Activated naive CD8-positive, alpha-beta T cell treated with anti-CD3 and anti-CD28 coated beads, Interleukin-2, amount 50 U/mL, for 16 hours (primary cell): ENCODE measurements around the gene TIAM2.

Source experiments
- DNase-seq: peaks from one replicate; pipeline ENCODE4 v3.0.0-alpha.2; 2020; ENCODE audit warnings: low read depth, low spot score

The TIAM2 gene

DNA sequence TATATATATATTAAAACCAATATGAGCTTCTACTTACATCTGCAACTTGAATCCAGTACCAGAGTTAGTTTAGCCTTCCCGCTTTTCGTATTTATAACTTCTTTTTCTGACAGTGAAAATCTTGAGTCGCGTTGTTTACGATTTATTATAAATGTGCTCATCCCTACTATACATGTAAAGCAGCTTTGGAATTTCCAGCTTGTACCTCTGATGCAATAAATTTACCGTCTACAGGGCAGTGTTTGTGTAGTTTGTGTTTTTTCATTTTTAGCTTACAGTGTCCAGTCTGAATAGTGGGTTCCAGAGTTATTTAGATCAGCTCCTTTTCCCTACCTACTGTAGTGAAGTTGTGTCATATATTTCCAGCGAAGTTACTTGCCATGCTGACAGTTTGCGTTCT lies 66.3 kb downstream of the TIAM2 start:
- DNase-seq: no peak

DNA sequence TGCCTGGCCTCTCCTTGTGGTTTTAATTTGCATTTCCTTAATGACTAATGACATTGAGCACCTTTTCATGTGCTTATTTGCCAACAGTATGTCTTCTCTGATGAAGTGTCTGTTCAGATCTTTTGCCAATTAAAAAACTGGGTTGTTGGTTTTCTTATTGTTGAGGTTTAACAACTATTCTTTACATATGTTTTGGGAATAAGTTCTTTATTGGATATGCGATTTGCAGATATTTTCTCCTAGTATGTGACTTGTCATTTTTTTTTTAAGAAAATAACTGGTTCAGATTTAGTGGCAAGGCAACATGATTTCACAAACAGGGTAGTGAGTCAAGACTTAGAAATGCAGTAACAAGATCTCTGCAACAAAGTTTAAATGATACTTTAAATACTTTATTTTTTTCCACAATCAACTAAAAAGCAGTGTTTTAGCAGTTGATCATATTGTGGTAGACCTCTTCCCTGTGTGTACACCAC lies 67.8 kb downstream of the TIAM2 start:
- no peak for DNase-seq

DNA sequence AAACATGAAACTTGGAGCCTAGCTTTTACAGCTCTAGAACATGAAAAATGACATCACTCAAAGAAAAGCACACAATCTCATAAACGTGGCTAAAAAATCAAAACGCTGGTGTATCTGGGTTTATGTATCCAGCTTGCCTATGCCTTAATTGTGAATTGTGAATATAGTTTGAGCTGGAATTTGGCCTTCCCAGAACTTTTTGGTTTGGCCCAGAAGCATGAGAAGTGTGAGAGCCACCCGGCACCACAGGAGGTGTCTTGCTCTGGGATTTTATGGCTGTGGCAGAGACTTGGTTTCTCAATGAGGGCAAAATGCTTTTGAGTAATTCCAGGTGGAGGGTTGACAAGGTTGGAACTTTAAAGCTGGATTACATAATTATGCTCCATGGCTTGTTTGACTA lies 69.2 kb downstream of the TIAM2 start:
- DNase-seq: no peak

DNA sequence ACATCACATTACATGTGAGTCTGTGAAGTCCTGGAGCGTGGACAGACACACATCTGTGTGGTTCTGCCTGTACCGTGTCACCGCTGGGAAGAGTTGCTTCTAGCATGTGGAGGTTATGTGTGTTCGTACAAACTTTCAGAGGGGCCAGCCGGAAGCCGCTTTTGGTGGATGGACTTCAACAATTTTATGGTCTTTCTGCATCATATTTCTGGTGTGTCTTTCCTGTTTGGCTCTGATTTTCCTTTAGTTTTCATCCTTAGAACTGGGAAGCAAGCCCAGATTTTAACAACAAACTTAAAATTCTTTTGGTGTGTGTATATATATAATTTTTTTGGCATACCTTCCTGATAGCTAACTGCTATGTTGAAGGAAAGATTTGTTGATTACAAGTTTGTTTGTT lies 71.2 kb downstream of the TIAM2 start:
- DNase-seq: no peak

DNA sequence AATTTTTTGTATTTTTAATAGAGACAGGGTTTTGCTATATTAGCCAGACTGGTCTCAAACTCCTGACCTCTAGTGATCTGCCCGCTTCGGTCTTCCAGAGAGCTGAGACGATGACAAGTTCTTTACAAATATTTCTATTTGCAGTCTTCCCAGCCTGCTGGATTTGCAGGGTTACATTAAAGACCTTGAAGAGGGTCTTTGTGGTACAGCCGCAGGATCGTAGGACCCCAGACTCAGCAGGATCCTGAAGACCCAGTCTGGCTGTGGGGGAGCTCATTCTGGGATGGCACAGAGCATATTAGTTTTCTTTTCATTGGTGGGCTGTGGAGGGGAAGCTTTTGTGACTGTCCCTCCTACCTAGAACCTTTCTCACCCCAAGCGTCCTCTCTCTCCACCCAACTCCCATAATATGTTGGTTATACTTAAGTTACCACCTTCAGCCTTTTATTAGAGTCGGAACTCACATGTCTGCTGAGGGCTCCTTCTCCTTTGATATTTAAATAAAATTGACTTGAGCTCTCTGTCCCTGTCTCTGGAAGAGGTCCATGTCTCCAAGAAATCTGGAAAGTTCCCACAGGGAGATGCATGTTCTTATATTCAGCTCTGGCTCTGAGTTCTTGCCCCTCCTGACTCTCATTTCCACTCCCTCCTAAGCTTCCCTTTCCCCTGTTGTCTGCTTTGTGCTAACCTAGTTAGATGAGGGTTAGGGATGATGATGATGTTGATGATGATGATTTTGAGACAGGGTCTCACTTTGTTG lies 72.0 kb downstream of the TIAM2 start:
- DNase-seq: no peak

DNA sequence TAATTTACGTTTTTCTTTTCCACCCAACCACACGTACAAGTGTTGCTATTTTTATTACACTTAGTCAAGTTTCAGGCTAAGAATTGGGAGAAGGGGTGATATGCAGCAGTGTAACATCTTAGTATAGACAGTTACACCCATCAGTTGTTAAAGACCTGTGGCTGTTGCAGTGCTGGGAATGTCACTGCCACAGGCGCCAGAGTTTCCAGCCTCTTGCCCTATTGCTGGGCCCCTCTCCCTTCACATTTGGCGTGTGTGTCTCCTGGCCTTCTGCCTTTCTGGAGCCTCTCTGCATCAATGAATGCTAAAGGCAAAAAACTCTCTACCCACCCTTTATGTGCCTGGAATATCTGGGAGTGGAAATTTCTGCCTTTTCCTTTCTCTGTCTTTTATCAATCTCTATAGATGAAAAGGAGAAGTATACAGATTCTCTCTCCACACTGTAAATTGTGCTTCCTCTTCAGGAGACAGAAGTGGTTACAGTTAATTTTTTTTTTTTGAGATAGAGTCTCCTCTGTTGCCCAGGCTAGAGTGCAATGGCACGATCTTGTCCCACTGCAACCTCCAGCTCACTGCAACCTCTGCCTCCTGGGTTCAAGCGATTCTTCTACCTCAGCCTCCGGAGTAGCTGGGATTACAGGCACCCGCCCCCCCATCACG lies 73.0 kb downstream of the TIAM2 start:
- no peak for DNase-seq

DNA sequence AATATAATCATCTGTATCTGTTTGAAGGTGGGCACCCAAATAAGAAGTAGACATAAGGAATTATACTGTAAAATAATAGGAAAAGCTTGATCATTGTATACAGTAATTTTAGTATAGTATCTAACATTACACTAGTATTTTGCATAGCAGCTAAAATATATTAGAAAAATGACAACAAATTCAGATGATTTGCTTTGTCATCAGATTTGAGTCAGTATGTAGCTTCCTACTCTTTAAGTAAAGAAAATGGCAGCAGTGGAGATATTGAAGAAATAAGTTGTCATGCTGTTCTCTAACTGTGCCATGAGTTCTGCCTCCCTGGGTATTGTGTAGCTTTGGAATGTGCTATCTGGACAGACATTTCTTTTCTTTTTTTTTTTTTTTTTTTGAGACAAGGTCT lies 74.4 kb downstream of the TIAM2 start:
- DNase-seq: no peak

DNA sequence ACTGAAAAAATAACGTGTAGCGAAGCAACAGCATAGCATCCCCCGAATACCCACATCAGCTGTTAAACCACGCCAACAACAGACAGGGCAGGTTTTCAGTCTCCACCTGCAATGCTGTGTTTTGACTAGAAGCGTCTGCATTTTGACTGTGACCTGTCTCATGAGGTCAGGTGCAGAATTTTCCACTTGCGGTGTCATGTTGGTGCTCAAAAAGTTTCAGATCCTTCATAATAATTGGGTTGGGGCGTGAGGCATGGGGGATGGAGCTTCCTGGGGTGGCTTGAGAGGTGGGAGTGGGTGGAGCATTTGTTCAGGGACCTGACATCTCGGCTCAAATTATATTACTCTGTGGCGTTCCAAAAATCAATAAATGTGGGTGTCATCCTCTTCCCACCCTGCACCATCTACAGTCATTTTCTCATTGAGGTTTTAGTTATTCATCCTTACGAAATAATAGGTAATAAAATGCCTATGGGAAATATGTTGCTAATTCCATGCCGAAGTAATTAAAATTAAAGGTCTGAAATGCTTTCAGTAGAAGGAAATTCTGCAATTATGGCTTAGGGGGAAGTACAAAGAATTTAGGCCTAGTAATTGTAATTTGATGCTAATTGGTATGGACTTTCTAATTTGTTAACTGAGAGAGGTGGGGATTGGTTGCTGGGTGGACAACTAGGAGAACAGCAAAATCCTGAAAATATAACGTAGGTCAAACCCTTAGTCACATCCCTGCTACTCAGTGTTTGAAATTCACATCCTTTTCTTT lies 81.0 kb downstream of the TIAM2 start:
- DNase-seq: no peak

DNA sequence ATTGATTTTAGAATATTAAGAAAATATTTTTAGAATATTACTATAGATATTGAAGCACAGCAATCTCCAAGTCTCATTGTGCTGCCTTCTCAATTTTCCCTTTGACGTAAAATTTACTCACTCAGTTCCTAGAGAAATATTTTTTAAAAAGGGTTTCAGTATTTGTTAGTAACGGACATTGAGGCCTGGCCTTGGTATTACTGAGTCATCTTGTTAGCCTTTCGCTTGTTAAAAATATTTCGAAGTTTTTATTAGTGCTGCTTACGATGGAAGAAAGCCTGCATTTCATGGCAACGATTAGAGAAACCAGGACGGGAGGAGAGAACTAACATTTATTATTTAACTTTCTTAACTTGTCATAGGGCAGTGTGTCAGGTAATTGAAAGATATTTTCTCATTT lies 82.2 kb downstream of the TIAM2 start:
- DNase-seq: no peak

DNA sequence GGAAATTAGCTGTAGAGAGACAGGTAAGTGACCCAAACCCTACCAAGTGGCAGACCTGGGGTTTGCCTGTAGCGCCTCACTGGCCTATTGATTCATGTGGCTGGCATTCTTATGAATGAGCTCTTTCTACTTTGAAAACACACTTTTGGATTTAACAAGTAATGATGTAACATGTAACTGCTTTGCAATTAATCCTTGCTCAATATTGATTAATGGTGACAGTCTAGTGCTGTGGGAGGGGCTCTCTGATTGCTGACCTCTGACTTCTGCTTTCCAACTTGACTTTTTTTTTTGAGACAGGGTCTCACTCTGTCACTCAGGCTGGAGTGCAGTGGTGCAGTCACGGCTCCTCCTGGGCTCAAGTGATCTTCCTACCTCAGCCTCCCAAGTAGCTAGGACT lies 82.7 kb downstream of the TIAM2 start:
- DNase-seq: no peak

DNA sequence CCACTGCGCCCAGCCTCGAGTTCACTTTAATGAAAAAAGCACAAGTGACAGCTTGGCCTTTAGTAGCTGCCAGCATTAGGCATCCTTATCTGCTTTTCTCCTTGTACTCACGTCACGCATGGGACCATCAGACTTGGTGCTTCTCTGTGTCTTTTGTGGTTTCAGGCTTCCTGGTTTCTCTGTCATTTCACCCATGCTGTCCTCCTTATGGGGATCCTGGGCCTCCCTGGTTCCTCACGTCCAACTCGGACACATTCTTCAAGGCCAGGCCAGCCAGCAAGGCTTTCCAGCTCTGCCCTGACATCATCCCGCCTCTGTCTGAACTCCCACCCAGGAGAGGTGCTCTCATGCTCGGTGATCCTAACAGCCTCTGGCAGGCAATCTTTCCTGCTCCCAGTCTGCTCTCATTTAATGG lies 83.2 kb downstream of the TIAM2 start:
- DNase-seq: no peak

DNA sequence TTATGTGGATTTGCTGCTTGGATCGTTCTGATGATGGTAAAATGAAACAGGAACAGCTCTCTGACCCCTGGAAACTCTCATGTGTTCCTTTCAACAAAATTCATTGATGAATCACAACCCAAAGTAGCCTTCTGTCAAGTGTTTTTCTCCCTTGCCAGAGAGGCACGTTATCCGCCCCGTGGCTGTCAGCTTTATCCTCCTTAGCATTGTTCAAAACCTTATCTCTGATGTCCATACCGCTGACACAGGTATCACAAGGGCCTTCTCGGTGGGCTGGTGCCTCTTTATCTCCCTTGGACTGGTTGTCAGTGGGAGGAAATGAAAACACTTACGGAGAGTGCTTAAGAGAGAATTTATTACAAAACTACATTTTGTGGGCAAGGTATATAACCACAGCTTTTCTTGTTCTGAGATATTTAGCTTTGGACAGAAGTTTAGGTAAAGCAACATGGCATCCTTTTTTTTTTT lies 84.9 kb downstream of the TIAM2 start:
- no peak for DNase-seq

DNA sequence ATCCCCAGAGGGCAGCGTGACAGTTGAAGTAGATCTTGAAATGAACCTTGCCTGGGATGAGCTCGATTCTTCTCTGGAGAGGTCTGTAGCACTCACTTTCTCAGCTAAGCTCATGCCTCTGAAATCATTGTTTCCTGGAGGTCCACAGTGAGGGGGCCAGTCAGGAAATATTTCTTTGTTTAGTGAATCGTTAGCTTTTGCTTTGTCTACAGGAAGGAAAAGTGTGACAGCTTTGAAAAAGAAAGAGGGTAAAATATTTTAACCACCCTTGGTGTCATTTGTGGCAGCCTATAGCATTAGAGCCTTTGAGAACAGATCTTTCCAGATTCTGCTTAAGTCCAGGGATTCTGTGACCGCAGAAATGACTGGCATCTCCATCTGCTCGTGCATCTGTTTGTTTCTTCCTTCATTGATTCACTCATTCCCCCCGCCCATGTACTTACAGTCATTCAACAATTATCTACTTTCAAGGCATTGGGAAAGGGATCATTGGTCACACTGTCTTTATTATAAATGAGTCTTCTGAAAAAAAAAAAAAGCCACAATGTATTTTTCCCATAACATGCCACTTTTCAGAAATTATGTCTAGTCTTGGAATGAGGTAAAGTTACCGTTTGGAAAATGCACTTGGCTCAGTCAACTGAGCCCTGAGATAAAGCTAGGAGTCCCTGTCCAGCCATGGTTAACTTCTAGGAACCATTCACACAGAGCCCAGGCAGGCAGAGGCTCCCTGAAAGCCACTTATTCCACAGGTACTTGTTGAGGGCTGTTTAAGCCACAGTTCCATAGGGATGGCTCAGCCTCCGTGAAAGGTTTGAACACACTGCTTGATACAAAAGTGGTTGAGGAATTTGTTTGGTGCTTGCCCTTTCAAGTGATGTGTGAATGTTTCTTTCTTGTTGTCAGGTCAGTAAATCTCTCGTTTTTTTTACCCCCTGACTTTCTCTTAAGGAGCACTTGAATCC lies 86.0 kb downstream of the TIAM2 start:
- no peak for DNase-seq

DNA sequence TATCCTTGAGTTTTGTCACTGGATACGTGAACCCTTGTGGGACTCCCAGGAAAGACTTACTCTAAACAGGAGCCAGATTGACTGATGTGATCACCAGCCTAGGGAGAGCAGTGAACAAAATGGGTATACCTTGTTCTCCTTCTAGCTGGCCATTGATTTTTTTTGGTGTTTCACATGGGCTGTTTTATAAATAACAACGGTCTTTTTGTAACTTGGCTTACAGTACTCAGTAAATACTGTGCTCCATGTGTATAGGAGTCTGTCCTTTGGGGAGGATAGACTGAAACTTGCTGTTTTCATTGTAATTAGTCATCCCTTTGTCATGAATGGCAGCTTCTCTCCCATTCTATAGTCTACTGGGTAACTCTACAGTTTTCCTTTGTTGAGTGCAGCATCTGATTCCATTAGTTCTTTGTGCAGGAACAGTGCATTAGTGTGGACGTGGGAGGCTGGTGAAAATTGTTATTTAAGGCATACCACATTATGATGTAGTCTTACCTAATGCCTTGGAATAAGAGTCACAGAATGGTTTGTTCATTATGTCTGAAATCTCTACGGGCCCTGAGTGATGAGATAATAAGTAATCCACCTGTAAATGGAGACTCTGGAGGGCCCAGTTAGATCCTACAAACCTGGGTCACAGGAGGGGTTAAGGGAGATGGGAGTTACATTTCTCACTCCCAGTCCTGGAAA lies 89.5 kb downstream of the TIAM2 start:
- DNase-seq: no peak

DNA sequence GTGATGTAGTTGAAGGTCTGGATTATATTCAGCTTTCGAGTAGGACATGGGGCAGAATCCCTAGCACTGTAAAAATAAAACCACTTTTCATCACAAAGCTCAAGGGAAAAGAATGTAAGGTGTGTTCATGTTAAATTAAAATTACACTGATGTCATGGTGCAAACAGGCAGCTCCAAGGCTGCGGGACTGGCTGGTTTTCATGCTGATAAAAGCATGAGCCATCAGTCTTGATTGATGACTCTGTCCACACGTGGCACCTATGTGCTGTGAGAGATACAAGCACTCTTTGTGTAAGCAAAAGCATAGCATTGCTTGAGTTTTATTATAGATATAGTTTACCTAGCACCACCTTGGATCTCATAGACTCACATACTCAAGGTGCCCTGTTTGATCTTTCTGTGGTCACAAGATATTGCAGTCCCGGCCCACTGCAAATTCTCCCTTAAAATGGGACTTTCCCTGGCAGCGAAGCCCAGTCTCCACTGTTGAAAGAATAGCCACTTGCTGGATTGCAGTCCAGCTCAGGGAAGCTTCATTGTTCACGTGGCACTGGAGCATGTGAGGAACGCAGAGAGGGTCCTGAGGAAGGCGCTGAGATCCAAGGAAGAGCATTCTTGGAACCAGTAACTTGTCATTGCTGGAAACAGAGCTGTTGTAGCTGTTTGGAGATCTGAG lies 90.6 kb downstream of the TIAM2 start:
- no peak for DNase-seq

DNA sequence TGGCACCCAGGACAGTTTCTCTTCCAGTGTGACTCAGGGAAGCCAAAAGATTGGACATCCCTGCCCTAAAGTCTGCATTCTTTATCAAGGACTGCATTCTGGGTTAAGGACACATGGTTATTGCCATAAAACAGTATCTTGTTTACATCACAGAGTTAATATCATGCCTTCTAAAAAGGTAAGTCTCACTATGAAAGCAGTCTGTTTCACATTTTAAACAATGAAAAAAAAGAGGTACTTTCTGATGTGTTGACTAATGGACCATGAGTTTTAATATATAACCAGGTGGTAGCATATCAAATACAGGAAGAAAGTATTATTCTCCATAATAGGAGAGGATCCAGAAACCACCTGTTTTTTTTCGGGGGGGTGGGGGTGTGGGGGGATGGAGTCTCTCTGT lies 93.7 kb downstream of the TIAM2 start:
- no peak for DNase-seq

DNA sequence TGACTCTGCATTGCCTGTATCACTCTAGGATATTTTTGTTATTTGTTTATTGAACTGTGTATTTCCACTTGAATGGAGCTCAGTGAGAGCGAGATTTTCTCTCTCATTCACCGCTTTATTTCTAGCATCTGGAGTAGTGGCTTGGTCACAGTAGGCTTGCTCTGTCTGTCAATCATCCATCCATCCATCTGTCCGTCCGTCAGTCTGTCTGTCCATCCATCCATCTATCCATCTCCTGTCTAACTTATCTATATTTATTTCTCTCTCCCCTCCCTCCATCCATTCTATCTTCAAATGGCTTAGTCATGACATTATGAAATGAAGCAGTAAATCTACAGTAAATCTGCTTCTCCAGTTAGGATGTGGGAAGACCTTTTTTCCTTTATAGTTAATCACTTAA lies 94.6 kb downstream of the TIAM2 start:
- DNase-seq: no peak

DNA sequence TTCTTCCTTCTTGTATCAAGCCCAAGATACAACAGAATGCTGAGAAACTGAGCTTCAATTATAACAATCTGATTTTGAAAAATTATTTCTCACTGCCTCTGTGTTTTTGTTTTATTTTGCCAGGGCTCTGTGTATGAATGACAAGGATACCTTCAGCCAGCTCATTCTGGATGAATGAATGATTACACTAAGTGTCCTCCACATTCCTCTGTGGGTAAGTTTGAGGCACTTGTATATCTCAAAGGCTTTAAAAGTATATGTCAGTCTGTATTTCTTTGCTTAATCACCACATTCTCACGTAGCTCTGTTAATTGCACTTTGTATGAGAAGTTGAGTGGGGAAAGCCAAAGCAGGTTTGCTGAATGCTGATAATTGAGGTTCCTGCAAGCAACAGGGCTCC lies 95.1 kb downstream of the TIAM2 start:
- no peak for DNase-seq

DNA sequence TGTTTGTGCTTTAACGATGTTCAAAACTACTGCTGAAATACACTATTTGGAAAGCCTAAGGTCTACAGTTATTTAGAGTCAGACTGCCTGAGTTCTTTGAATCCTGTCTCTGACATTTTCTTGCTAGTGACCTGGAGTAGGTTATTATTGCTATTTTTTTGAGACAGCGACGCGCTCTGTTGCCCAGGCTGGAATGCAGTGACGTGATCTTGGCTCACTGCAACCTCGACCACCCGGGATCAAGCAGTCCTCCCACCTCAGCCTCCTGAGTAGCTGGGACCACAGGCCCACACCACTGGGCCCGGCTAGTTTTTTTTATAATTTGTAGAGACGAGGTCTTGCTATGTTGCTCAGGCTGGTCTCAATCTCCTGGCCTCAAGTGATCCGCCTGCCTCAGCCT lies 96.6 kb downstream of the TIAM2 start:
- DNase-seq: no peak

DNA sequence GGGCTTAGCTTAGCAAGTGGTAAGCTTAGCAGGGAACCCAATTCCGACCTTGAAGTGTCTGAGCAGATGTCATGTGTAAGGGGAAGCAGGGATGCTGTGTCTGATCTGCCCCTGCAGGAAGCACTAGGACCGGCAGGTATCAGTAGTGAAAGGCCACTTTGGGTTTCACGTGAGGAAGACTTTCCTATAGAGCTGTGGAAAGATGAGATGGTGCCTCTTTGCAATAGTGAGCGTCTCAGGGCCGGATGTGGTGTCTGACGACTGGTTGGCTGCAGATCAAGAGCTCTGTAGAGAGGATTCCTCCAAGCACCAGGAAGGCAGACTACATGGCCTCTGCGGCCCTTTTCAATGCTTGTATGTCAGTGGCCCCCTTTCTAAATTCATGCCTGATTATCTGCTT lies 98.3 kb downstream of the TIAM2 start:
- no peak for DNase-seq
